GM12891 (cell line): ENCODE data around the gene NSMCE1.

Experiments used
- DNase-seq: peaks from one replicate; pipeline ENCODE4 v3.0.0; 2011; ENCODE audit warnings: low spot score; ENCODE audit not compliant: insufficient read length
- FAIRE-seq: peaks from 2 replicates; lab custom pipeline; 2011; peaks lifted over from hg19 to GRCh38; lab: Jason Lieb, UNC
- PAX5 ChIP-seq: IDR thresholded peaks from 2 replicates; pipeline ENCODE4 v1.6.1; 2011; ENCODE audit warnings: low read length, moderate library complexity, mild to moderate bottlenecking; ENCODE audit not compliant: insufficient read depth, severe bottlenecking
- POLR2A ChIP-seq: IDR thresholded peaks from 2 replicates; pipeline ENCODE4 v1.6.1; 2011; ENCODE audit warnings: low read depth, low read length, control low read depth
- POLR2AphosphoS5 ChIP-seq: IDR thresholded peaks from 2 replicates; pipeline ENCODE4 v1.6.1; 2011; ENCODE audit warnings: low read depth, low read length, control low read depth
- POU2F2 ChIP-seq: IDR thresholded peaks from 2 replicates; pipeline ENCODE4 v1.6.1; 2011; ENCODE audit warnings: low read depth, mild to moderate bottlenecking, control low read depth, low read length, moderate library complexity
- SPI1 ChIP-seq: IDR thresholded peaks from 2 replicates; pipeline ENCODE4 v1.6.1; 2011; ENCODE audit warnings: low read depth, low read length, control low read depth
- TAF1 ChIP-seq: IDR thresholded peaks from 2 replicates; pipeline ENCODE4 v1.6.1; 2011; ENCODE audit warnings: low read depth, low read length, control low read depth

NSMCE1 gene

DNA sequence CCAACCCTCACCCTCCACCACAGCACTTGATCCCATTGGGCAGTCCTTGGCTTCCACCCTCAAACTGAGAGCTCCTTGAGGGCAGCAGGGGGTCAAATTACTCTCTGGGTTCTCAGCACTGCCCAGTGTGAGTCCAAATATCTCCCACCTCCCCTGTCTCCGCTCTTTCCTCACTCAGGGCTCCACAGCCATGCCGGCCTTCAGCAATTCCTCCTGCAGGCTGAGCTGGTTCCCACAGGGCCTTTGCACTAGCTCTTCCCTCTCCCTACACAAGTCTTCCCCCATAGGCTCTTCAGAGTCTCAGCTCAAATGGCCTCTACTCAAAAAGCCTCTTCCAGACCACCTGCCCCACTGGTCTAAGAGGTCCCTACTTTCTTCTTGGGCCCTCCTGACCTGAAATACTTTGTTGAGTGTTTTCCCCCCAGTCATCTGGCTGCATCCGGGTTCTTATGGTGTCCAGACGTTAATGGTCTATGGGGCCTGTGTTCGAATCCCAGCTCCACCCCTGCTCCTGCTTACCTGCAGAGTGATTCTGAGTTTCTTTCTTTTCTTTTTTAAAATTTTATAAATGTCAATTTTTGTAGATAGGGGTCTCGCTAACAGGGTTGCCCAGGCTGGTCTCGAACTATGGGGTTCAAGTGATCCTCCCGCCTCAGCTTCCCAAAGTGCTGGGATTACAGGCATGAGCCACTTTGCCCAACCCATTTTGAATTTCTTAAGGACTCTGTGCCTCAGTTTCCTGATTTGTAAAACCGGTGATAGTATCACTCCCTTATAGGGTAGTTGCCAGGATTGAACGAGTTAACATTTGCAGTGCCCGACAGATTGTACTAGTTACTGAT is 44.2 kb upstream of the NSMCE1 start:
- no peak for FAIRE-seq

DNA sequence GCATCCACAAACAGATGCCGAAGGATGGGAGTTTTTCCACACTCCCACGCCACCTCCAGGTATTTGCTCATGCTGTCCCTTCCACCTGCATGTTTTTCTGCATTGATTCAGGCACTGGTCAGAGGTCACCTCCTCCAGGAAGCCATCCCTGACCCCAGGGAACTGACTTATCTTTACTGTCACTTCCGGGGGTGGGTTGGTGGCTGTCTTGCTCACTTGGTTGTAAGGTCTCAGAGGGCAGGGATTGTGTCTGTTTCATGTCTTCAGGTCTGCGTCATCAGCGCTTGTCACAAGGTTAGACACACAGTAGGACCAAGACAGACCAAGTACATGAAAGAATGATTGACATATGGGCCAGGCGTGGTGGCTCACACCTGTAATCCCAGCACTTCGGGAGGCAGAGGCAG is 43.3 kb upstream of the NSMCE1 start:
- TF ChIP-seq POLR2A (no peak), POLR2AphosphoS5 (no peak), SPI1 (no peak), TAF1 (no peak), POU2F2 (no peak), PAX5 (no peak)
- DNase-seq (no peak), FAIRE-seq (no peak)

More for the DNA sequence above, 44.2 kb upstream of the NSMCE1 start:
- DNase-seq: no peak
- TF ChIP-seq POLR2A (no peak), POLR2AphosphoS5 (no peak), TAF1 (no peak), POU2F2 (no peak), SPI1 (no peak), PAX5 (no peak)

DNA sequence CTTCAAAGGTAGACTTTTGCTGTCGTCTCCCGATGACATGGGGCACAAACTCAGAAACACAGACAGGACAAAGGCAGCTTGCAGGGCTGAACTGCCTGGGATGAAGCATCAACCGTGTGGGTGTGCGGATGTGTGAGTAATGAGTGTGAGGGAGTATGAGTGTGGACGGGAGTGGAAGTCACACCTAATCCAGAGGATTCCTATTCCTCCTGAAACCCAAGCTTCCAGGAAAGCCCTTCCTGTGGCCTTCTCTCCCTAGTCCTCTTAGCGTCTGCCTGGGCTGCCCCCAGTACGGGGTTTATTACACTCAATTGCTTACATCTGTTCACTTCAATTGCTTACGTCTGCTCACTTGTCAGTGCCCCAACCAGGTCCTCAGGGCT is 42.9 kb upstream of the NSMCE1 start:
- DNase-seq (no peak), FAIRE-seq (no peak)
- no peak for TF ChIP-seq POLR2AphosphoS5
- TF ChIP-seq PAX5: no peak
- TF ChIP-seq TAF1: no peak
- no peak for TF ChIP-seq SPI1
- no peak for TF ChIP-seq POU2F2
- no peak for TF ChIP-seq POLR2A

DNA sequence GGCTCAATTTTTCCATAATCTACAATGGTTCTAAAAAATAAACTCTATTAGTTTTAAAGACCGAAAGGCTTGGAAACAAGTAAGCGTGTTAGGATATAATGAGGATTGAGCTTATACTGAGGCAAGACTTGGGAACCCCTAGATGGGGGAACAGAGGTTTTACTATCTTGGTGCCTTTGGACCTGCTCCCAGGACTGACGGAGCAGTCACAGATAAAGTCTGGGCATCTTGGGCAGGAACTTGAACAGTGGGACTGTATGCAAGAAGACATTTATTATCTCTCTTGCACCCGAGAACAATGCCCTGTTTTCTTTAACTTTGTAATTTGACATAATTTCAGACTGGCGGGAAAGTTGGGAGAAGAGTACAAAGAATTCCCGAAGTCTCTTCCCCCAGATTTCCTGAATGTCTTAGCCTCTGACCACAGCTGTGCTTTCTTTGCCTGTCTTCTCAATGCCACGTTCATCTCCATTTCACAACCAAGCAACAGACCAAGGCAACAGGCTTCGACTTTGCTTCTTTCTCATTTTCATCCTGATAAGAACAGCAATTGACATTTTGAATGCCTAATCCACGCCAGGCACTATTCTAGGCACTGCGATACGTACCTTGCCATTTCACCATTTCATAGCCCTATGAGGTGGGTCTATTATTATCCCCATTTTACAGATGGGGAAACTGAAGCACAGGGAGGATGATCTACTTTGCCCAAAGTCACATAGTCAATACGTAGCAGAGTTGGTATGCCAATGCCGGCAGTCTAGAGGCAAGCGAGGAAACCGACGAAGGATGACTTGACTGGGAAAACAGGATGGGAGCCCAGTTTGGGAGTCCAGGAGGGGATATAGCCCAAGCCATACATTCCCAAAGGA is 42.2 kb upstream of the NSMCE1 start:
- FAIRE-seq: no peak
- TF ChIP-seq TAF1: no peak
- no peak for TF ChIP-seq POU2F2
- TF ChIP-seq POLR2A: no peak
- TF ChIP-seq PAX5: no peak
- no peak for TF ChIP-seq SPI1
- no peak for TF ChIP-seq POLR2AphosphoS5
- DNase-seq: no peak

DNA sequence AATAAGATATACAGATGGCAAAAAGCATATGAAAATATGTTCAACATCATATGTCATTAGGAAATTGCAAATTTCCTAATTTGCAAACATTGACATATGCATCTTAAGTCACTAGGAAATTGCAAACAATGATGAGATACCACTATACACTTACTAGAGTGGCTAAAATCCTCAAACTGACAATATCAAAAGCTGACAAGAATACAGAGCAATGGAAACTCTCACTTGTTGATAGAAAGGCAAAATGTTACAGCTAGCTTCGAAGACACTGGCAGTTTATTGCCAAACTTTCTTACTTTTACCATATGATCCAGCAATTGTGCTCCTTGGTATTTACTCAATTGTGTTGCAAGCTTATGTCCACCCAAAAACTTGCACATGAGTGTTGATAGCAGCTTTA is 40.2 kb upstream of the NSMCE1 start:
- TF ChIP-seq SPI1 (no peak), POLR2A (no peak), POLR2AphosphoS5 (no peak), PAX5 (no peak), POU2F2 (no peak), TAF1 (no peak)
- DNase-seq: no peak
- FAIRE-seq: no peak

DNA sequence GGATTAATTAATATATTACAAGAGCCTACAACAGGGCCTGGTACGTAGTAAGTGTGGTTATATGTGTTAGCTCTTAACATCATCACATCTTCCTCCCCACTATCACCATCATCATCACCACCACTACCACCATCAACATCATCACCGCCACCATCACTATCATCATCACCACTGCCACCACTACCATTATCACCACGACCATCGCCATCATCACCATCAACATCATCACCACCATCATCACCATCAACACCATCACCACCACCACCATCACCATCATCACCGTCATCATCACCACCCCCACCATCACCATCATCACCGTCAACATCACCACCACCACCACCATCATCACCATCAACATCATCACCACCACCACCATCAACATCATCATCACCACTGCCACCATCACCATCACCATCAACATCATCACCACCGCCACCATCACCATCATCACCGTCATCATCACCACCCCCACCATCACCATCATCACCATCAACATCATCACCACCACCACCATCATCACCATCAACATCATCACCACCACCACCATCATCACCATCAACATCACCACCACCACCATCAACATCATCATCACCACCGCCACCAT is 37.4 kb upstream of the NSMCE1 start:
- TF ChIP-seq SPI1 (no peak), POLR2A (no peak), POU2F2 (no peak), POLR2AphosphoS5 (no peak), PAX5 (no peak), TAF1 (no peak)
- FAIRE-seq (peak; percentile 87), DNase-seq (no peak)

- DNase-seq: no peak
- no peak for TF ChIP-seq POLR2A
- TF ChIP-seq PAX5: no peak
- no peak for FAIRE-seq
Observed at GRCh38 chr16:27304881-27305745, 36.5 kb upstream of the NSMCE1 start.

- no peak for DNase-seq
- FAIRE-seq: no peak
- no peak for TF ChIP-seq SPI1
Observed at GRCh38 chr16:27304102-27304501, 35.5 kb upstream of the NSMCE1 start.
